ENCODE measurements around the gene PPP1R14D.

DNA sequence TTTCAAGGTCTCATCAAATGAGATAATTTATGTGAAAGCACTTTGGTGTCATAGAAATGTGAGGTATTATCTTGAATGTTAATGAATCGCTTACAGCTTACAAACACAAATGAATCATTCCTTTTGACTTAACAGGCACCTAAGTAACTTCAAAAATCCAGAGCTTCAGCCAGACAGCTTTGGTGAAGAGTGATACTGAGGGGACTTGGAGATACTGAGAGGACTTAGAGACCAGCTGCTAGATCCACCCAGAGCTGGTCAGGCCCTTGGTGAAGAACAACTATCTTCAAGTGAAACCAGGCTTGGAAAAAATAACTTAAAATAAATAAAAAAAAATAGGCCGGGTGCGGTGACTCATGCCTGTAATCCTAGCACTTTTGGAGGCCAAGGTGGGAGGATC is 37.8 kb downstream of the PPP1R14D start:
- TF ChIP-seq, protein P1, sequence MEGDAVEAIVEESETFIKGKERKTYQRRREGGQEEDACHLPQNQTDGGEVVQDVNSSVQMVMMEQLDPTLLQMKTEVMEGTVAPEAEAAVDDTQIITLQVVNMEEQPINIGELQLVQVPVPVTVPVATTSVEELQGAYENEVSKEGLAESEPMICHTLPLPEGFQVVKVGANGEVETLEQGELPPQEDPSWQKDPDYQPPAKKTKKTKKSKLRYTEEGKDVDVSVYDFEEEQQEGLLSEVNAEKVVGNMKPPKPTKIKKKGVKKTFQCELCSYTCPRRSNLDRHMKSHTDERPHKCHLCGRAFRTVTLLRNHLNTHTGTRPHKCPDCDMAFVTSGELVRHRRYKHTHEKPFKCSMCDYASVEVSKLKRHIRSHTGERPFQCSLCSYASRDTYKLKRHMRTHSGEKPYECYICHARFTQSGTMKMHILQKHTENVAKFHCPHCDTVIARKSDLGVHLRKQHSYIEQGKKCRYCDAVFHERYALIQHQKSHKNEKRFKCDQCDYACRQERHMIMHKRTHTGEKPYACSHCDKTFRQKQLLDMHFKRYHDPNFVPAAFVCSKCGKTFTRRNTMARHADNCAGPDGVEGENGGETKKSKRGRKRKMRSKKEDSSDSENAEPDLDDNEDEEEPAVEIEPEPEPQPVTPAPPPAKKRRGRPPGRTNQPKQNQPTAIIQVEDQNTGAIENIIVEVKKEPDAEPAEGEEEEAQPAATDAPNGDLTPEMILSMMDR (IDR thresholded peaks at IDR 0.05) = no peak
- TF ChIP-seq EZH2 (IDR thresholded peaks at IDR 0.05) = no peak
- TF ChIP-seq EZH2phosphoT487 (IDR thresholded peaks at IDR 0.05) = no peak

All from neural progenitor cell (in vitro differentiated cells).